ENCODE results near the gene NCS1.

DNA sequence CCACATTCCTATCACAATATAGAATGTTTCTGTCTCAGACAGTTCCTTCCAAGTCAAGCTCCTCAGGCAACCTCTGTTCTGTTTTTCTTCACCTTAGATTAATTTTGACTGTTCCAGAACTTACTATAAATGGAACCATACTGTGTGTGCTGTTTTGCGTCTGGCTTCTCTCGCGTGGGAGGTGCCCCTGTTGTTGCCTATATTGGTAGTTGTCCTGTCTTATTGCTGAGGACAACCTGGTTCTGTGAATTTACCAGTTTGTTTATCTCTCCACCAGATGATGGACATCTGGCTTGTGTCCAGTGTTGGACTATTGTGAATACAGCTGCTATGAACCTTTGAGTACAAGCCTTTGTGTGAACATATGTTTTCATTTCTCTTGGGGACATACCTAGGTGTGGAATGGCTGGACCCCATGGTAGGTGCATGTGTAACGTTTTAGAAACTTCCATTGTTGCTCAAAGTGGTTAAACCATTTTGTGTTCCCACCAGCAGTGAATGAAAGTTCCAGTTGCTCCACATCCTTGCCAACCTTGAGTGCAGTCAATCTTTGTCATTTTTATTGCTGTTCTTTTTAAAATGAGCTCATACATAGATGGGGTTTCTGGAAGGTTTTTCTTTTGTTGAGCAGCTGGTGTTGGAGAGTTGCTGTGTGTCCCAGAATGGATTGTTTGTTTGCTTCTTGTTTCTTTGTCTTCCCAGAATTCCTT lies 111.5 kb downstream of the NCS1 start:
- TF ChIP-seq FOXM1 (IDR thresholded peaks at IDR 0.05; ENCODE audit: borderline replicate concordance, low read depth) (no peak), USF1 (IDR thresholded peaks at IDR 0.05) (no peak), RAD21 (IDR thresholded peaks at IDR 0.05; ENCODE audit: low read depth) (no peak), YY1 (IDR thresholded peaks at IDR 0.05; ENCODE audit: low read depth) (no peak)

All from Ishikawa (cell line).